HUDEP-2 (cell line): Measurements from ENCODE around the gene SAFB2.
"Not testable (repeated sequence)": the region's sequence is repeated elsewhere in the genome, so short reads cannot be mapped to it uniquely, and the experiment has no call there.

Experiments
- DNase-seq, 76 experiments: peaks; one replicate each; lab custom pipeline; 2025; ENCODE audit not compliant: unreplicated experiment in 76 of 76; lab: John Stamatoyannopoulos, UW

Gene SAFB2

GRCh38 chr19:5609881-5610448, 12.6 kb downstream of the SAFB2 start:
- no peak for DNase-seq

- not testable (repeated sequence) for DNase-seq
These were observed 13.8 kb downstream of the SAFB2 start for GRCh38 chr19:5608766-5609165.

GRCh38 chr19:5608291-5608690, 14.3 kb downstream of the SAFB2 start:
- DNase-seq: no peak

- no peak for DNase-seq
These were observed 15.0 kb downstream of the SAFB2 start for GRCh38 chr19:5607318-5608275.

- DNase-seq: no peak
These were observed 17.2 kb downstream of the SAFB2 start for GRCh38 chr19:5605362-5605761.

GRCh38 chr19:5603626-5604025, 18.9 kb downstream of the SAFB2 start:
- no peak for DNase-seq

- no peak for DNase-seq
These were observed 21.8 kb downstream of the SAFB2 start for GRCh38 chr19:5600797-5601196.

- no peak for DNase-seq
These were observed 26.8 kb downstream of the SAFB2 start for GRCh38 chr19:5595745-5596144.

GRCh38 chr19:5595129-5595528, 27.4 kb downstream of the SAFB2 start:
- no peak for DNase-seq

- DNase-seq: no peak
These were observed 28.0 kb downstream of the SAFB2 start for GRCh38 chr19:5594521-5594950.

- DNase-seq: no peak
These were observed 29.0 kb downstream of the SAFB2 start for GRCh38 chr19:5593343-5594255.

GRCh38 chr19:5592531-5593342, 29.8 kb downstream of the SAFB2 start:
- peak in 2 of 76 experiments; percentile 9 to 17 for DNase-seq

GRCh38 chr19:5591476-5591875, 31.1 kb downstream of the SAFB2 start:
- DNase-seq: no peak

GRCh38 chr19:5590865-5591154, 31.8 kb downstream of the SAFB2 start:
- no peak for DNase-seq

GRCh38 chr19:5590151-5590864, 32.3 kb downstream of the SAFB2 start:
- DNase-seq: no peak

- DNase-seq: no peak
These were observed 33.5 kb downstream of the SAFB2 start for GRCh38 chr19:5588906-5589676.

GRCh38 chr19:5588441-5588840, 34.1 kb downstream of the SAFB2 start:
- no peak for DNase-seq

- DNase-seq: no peak
These were observed 34.9 kb downstream of the SAFB2 start for GRCh38 chr19:5587661-5588060.

GRCh38 chr19:5587071-5587455, 35.5 kb downstream of the SAFB2 start:
- DNase-seq: no peak
